Measurements from ENCODE around the gene ANKLE2. TPM values are rescaled to one million over a fixed set of nuclear protein-coding genes. Genes with fewer than 3 reads are reported as not detected.

The ANKLE2 gene
- polyA plus RNA-seq, 3 donors from 2014 or later = 14.4 to 26.7 (median 22.3) TPM

DNA sequence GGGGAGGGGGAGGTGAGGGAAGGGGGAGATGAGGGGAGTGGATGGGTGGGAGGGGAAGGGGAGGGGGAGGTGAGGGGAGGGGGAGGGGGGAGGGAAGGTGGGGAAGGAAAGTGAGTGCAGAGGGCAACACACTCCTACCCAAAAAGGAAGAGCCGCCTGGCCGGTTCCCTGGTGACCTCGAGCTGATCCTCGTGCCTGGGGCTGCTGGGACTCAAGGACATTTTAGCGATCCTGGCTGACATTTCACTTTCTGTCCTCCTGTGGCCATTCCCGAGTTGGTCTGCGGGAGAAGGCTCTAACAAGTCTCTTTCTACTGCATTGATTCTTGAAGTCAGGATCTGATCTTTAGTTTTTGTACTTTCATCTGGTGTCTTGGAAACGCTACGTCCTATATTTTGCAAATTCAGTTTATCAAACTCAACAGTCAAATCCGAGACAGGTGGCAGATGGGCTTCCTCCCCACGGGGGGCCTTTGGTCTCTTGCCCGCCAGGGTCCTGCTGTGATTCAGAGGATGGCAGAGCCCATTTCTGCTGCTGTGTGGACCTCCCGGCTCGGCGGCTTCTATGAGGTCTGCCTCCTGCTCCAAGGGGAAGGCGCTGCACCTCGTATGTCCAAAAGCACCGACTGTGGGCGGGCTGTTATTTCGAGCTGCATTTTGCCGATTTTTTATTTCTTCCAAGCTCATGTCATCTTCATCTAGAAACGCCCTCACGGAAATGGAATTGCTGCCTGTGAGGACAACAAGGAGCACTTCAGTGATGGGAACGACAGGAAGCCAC, 31.9 kb downstream of the ANKLE2 start:
- DNase-seq = no peak
- H3K27me3 Mint-ChIP-seq (ENCODE audit: low read depth in 3 of 3) = peaks cover 0 to 4% (median 3%) of the 10 kb centered on the region in 3 donors
- H3K36me3 Mint-ChIP-seq = peaks cover 53 to 65% (median 55%) of the 10 kb centered on the region in 3 donors
- H3K9me3 Mint-ChIP-seq = no peaks in the 10 kb centered on the region
- peaks cover 0 to 3% of the 10 kb centered on the region in 2 donors for H3K4me1 Mint-ChIP-seq
- H3K27ac Mint-ChIP-seq = peak overlapping the region in 2 of 6 donors; percentile 34 to 64
- H3K4me3 Mint-ChIP-seq = no peak overlapping the region

DNA sequence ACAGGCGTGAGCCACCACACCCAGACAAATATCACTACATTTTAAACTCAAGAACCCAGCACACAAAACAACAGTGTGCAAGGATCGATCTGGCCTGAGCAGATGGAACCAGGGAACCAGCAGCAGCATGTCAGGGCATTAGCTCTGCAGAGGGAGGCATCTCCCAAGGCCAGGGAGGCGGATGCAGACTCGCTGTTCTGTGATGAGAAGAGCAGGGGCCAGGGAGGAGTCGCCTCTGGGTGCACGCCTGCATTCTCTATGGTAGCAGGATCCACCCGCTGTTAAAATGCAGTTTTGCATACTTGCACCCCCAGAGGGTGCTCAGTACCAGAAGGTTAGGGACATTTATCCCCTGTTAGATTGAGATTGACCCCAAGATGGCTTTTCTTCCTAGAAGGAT, 33.1 kb downstream of the ANKLE2 start:
- peaks cover 0 to 3% of the 10 kb centered on the region in 2 donors for H3K4me1 Mint-ChIP-seq
- peaks cover 0 to 4% (median 3%) of the 10 kb centered on the region in 3 donors for H3K27me3 Mint-ChIP-seq (ENCODE audit: low read depth in 3 of 3)
- H3K27ac Mint-ChIP-seq = peak overlapping the region in 5 of 6 donors; percentile 19 to 80 (median 53)
- H3K4me3 Mint-ChIP-seq = no peak overlapping the region
- H3K36me3 Mint-ChIP-seq = peaks cover 45 to 60% (median 51%) of the 10 kb centered on the region in 3 donors
- no peak for DNase-seq
- no peaks in the 10 kb centered on the region for H3K9me3 Mint-ChIP-seq

DNA sequence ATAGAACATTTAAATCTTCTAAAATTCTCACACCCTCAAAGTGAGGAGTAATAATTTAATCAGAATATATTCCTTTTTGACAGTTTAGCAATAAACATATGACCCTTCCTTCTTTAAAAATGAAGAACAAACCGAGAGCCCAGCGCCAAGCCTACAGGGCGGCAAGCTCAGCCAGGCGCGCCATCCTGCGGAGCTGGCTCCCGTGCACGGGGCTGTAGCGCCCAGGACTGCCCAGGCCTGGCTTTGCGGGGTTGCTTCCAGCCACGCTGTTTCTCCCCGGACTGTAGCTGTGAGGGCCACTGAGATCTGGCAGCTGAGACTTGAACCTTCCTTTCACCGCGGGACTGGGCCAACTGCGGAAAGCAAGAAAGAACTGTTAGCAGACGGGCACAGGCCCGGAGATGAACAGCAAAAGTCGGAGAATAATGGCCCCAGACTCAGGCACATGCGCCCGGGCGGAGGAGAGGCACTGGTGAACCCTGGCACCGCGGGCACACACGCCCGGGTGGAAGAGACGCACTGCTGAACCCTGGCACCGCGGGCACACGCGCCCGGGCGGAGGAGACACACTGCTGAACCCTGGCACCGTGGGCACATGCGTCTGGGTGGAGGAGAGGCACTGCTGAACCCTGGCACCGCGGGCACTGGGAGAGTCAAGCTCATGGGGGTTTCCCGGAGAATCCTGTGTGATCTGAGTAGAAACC, 34.4 kb downstream of the ANKLE2 start:
- Mint-ChIP-seq H3K4me1 (peaks cover 0 to 3% of the 10 kb centered on the region in 2 donors), H3K4me3 (no peak overlapping the region), H3K9me3 (no peaks in the 10 kb centered on the region), H3K27me3 (ENCODE audit: low read depth in 3 of 3) (peaks cover 0 to 4% (median 0%) of the 10 kb centered on the region in 3 donors), H3K27ac (no peak overlapping the region), H3K36me3 (peaks cover 32 to 47% (median 40%) of the 10 kb centered on the region in 3 donors)
- no peak for DNase-seq

DNA sequence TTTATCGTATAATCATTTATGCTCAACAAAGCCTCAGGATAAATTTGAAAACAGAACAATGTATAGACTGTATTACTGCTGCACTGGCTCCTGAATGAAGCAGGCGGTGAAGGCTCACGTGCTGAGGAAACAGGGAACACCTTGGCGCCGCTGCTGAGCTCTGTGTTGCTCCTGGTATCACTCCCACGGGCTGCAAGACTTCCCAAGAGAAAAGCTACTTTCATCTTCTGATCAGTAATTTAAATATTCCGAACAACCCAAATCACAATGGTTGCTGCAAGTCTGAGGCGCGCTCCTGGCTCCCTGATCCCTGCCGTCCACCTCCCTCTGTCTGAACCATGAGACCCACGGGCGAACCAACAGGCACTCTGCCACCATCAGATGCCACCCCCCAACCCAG, 35.2 kb downstream of the ANKLE2 start:
- Mint-ChIP-seq H3K4me3 (no peak overlapping the region), H3K4me1 (peaks cover 0 to 3% of the 10 kb centered on the region in 2 donors), H3K27me3 (ENCODE audit: low read depth in 3 of 3) (peaks cover 0 to 4% (median 0%) of the 10 kb centered on the region in 3 donors), H3K36me3 (peaks cover 26 to 40% (median 35%) of the 10 kb centered on the region in 3 donors), H3K27ac (no peak overlapping the region), H3K9me3 (no peaks in the 10 kb centered on the region)
- DNase-seq = no peak

DNA sequence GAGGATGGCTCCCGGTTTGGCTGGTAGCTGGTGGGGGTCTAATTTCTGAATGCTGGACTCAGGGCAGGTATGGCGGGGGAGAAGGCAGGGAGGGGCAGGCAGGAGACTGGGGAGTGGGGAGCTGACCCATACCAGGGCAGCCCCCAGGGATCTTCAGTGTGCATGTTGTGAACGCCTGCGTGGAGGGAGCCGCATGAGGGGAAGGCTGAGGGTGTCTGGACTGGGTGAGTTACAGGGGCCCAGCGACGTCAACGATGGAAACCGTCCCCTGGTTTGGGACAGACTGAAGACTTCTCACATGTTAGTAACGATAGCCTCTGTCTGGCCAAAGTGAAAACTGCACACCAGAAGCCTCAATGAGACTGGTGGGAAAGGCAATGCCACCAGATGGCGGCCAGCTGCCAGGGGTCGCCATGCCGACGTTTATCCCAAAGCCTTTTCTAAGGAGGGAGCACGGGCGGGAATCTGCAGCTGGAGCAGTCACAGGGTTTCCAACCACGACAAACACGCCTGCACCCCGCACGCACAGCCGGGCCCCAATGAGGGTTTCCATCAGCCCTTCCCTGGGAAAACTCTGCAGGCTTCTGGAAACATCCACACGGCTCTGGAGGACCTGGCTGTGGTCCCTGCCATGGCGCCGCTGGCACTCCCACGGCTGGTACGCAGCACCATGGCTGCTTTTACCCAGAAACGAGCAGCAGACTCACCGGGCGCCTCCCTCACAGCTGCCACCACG, 37.0 kb downstream of the ANKLE2 start:
- Mint-ChIP-seq H3K36me3 (peaks cover 17 to 32% (median 26%) of the 10 kb centered on the region in 3 donors), H3K27ac (no peak overlapping the region)

DNA sequence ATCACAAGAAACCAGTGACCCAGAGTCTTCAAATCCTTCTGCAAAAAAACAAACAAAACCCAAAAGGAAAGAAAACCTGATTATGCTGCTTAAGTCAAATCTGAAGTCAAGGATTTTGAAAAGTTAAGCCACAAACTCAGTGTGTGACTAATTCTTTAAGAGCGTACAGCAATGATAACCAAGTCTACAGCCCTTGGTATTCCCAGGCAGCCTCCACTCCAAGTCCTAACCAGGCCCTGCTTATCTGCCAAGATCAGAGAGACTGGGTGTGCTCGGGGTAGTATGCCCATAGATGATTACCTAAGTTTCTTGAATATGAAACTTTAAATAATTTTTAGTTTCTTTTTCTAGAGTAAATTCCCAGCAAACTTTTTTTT, 37.9 kb downstream of the ANKLE2 start:
- peaks cover 0 to 3% (median 2%) of the 10 kb centered on the region in 3 donors for H3K27me3 Mint-ChIP-seq (ENCODE audit: low read depth in 3 of 3)
- no peaks in the 10 kb centered on the region for H3K9me3 Mint-ChIP-seq
- H3K4me3 Mint-ChIP-seq = no peak overlapping the region
- peaks cover 0 to under 1% of the 10 kb centered on the region in 2 donors for H3K4me1 Mint-ChIP-seq
- no peak overlapping the region for H3K27ac Mint-ChIP-seq
- peaks cover 15 to 29% (median 22%) of the 10 kb centered on the region in 3 donors for H3K36me3 Mint-ChIP-seq
- DNase-seq = no peak

More for the DNA sequence above, 37.0 kb downstream of the ANKLE2 start:
- H3K27me3 Mint-ChIP-seq (ENCODE audit: low read depth in 3 of 3) = peaks cover 0 to 3% (median 2%) of the 10 kb centered on the region in 3 donors
- H3K4me3 Mint-ChIP-seq = no peak overlapping the region
- DNase-seq = no peak
- H3K4me1 Mint-ChIP-seq = peaks cover 0 to 3% of the 10 kb centered on the region in 2 donors
- H3K9me3 Mint-ChIP-seq = no peaks in the 10 kb centered on the region

DNA sequence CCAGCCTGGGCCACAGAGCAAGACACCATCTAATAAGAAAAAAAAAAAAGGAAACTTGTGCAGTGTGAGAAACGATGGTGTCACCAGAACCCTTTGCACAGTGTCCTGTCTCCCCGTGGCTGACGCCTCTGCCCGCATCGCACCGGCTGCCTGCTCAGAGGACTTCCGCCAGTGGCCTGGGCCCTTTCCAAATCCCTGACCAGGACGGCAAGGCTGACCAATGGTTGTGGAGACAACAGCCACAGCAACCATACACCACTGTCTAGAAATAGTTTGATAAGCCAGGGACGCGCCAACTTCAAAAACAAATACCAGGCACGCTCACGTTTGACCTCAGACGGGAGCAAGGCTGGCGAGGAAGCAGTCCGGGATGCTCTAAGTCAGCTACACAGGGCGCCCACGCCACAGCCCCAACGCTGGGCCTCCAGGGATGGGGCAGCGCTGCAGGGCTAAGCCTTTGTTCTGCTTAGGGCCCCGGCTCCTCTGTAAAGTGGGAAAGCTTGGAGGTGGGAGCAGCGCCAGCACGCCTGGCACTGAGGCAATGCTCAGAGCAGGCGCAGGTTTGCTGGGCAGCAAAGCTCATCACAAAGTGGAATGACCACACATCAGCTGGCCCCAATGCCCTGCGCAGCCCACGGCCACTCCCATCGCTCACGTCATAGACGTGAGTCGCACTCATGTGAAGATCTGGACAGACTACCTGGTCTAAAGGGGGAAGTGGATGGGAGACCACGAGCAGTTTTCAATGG, 38.4 kb downstream of the ANKLE2 start:
- Mint-ChIP-seq H3K4me3 (no peak overlapping the region), H3K27me3 (ENCODE audit: low read depth in 3 of 3) (peaks cover 0 to 3% (median 2%) of the 10 kb centered on the region in 3 donors), H3K27ac (peak overlapping the region in 2 of 6 donors; percentile 28 to 39), H3K4me1 (no peaks in the 10 kb centered on the region), H3K9me3 (no peaks in the 10 kb centered on the region), H3K36me3 (peaks cover 12 to 26% (median 20%) of the 10 kb centered on the region in 3 donors)
- no peak for DNase-seq

DNA sequence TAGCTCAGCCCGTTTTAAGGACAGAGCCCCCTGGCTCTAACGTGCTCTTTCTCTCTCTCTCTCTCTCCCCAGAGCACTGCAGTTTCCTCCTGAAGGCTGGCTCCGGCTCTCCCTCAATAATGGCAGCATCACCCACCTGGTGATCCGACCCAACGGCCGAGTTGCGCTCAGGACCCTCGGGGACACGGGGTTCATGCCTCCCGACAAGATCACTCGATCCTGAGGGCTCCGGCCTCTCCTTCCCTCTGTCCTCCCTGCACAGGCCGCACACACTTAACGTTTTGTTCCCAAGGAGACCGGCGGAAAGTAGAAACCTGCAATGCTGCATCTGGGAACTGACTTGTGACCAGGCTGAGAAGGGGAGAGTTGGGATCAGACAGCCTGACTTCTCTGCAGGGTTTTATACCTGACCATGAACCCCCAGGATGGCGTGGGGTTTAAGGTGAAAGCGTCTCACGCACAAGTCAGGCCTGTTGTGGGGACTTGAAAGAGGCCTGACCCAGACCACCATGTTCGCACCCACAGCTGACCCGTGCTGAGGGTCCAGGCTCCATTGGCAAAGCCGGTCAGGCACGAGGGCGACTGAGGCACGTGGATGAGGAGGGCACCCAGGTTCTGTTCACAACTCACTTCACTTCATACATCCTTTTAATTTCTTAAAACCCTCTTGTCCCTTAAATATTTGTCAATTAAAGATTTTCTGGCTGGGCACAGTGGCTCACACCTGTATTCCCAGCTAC, 40.9 kb downstream of the ANKLE2 start:
- peaks cover 0 to 3% (median 2%) of the 10 kb centered on the region in 3 donors for H3K27me3 Mint-ChIP-seq (ENCODE audit: low read depth in 3 of 3)
- no peak overlapping the region for H3K27ac Mint-ChIP-seq
- no peaks in the 10 kb centered on the region for H3K4me1 Mint-ChIP-seq
- no peaks in the 10 kb centered on the region for H3K9me3 Mint-ChIP-seq
- H3K36me3 Mint-ChIP-seq = peaks cover 3 to 9% (median 5%) of the 10 kb centered on the region in 3 donors
- H3K4me3 Mint-ChIP-seq = no peak overlapping the region
- DNase-seq = no peak

DNA sequence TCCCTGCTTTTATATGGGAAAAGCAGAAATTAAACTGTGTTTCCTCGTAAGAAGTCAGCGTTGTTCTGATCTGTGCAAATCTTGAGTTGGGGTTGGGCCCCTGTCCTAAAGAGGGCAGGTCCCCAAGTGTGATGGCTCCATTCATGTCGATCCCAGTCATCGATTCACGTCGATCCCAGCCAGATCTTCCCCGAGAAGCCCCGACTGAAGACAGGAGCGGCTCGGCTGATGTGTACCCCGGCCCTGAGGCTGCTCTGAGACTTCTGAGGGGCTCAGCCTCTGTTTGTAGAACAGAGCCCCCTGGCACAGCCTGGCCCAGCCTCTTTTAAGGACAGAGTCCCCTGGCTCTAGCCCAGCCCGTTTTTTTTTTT, 41.7 kb downstream of the ANKLE2 start:
- Mint-ChIP-seq H3K27me3 (ENCODE audit: low read depth in 3 of 3) (peaks cover 0 to 3% (median 2%) of the 10 kb centered on the region in 3 donors), H3K9me3 (no peaks in the 10 kb centered on the region), H3K4me3 (no peak overlapping the region), H3K27ac (no peak overlapping the region), H3K36me3 (peaks cover 0 to 4% (median 0%) of the 10 kb centered on the region in 3 donors), H3K4me1 (no peaks in the 10 kb centered on the region)
- no peak for DNase-seq

DNA sequence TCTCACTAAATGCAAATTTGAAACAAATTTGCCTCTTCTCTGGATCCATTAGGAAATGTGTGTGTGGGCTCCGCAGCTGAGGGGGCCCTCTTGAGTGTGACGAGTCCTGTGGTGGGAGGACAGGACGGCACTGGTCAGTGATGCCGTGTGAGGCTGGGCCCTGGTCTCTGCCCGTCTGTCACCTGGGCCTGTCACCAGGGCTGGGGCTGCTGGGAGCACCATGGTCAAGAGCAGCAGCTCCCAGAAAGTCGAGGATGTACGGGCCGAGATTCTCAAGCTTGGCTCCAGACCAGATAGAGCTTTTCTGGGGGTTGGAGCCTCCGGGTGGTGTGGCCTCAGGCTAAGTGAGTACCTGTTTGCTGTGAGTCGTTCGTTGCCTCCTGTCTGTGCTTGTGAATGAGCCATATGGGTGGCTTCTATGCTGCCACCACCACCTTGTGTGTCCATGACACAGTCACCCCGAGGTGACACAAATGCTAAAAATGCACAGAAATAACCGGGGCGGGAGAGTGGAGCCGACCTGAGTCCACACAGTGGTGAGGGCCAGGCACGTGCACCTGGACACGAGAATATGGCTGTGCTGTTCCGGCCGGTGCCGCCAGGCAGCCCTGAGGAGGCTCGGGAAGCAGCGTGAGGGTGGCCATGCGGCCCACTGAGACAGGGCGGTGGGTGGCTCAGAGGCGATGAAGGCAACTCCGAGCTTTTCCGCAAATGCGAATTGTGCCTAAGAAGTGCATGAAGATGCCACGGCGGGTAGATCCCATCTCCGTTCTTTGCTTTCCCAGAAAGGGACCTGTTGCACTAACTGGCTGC, 42.3 kb downstream of the ANKLE2 start:
- H3K4me1 Mint-ChIP-seq = peaks cover 3 to 4% of the 10 kb centered on the region in 2 donors
- peaks cover 0 to 3% (median 2%) of the 10 kb centered on the region in 3 donors for H3K27me3 Mint-ChIP-seq (ENCODE audit: low read depth in 3 of 3)
- peaks cover 0 to 4% (median 0%) of the 10 kb centered on the region in 3 donors for H3K36me3 Mint-ChIP-seq
- H3K9me3 Mint-ChIP-seq = no peaks in the 10 kb centered on the region
- no peak overlapping the region for H3K4me3 Mint-ChIP-seq
- H3K27ac Mint-ChIP-seq = no peak overlapping the region
- DNase-seq = no peak

DNA sequence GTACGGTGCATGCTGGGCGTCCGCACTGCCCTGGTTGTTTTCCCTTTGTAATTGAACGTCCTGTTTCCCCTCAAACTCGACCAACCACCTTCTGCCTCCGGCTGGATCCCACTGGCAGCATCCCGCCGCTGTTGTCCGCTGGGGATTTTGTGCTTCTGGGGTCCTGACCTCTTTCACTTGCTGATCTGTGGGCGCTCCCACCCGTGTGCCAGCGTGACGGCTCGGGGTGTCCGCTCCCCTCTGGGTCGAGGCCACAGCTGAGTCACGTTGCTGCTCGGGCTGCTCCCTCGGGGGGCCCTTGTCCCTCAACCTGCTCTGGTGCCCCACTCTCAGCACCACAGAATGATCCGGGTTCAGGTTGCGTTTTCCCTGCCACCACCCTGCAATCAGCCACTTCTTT, 43.0 kb downstream of the ANKLE2 start:
- Mint-ChIP-seq H3K4me1 (peaks cover 3 to 6% of the 10 kb centered on the region in 2 donors), H3K4me3 (no peak overlapping the region), H3K9me3 (no peaks in the 10 kb centered on the region), H3K27me3 (ENCODE audit: low read depth in 3 of 3) (peaks cover 0 to 3% (median 2%) of the 10 kb centered on the region in 3 donors), H3K36me3 (peaks cover 0 to 4% (median 0%) of the 10 kb centered on the region in 3 donors), H3K27ac (no peak overlapping the region)
- no peak for DNase-seq
